HepG2 (cell line): ENCODE measurements around the gene MOV10L1. TPM values are rescaled to one million over a fixed set of nuclear protein-coding genes. Genes with fewer than 3 reads are reported as not detected.

Source experiments
- ATRX ChIP-seq: sonication (generic); formaldehyde crosslinking; IDR thresholded peaks from 2 replicates; pipeline ENCODE4 v1.4.0; 2020; ENCODE audit warnings: missing genetic modification reagents, borderline replicate concordance
- CENPBD1 ChIP-seq: sonication (generic); formaldehyde crosslinking; IDR thresholded peaks from 2 replicates; pipeline ENCODE4 v1.8.0; 2022; ENCODE audit warnings: missing genetic modification reagents, low read depth, mild to moderate bottlenecking, borderline replicate concordance
- E2F5 ChIP-seq: sonication (generic); formaldehyde crosslinking; conservative IDR thresholded peaks from 2 replicates; pipeline ENCODE4 v1.4.0; 2020; ENCODE audit warnings: missing genetic modification reagents
- EEA1 ChIP-seq: sonication (generic); formaldehyde crosslinking; IDR thresholded peaks from 2 replicates; pipeline ENCODE4 v1.5.1; 2020; ENCODE audit warnings: mild to moderate bottlenecking, missing genetic modification reagents, borderline replicate concordance
- HHEX ChIP-seq: IDR thresholded peaks from 2 replicates; pipeline ENCODE4 v1.6.1; 2016; ENCODE audit warnings: control low read depth
- HIVEP1 ChIP-seq: sonication (generic); formaldehyde crosslinking; IDR thresholded peaks from 2 replicates; pipeline ENCODE4 v1.4.0; 2020; ENCODE audit warnings: mild to moderate bottlenecking, missing genetic modification reagents
- KDM3A ChIP-seq: IDR thresholded peaks from 2 replicates; pipeline ENCODE4 v1.6.1; 2018; ENCODE audit warnings: low read depth, missing compliant biosample characterization
- NPAS2 ChIP-seq: sonication (generic); formaldehyde crosslinking; IDR thresholded peaks from 2 replicates; pipeline ENCODE4 v1.8.0; 2022; ENCODE audit warnings: mild to moderate bottlenecking, missing genetic modification reagents, borderline replicate concordance
- PRMT3 ChIP-seq: sonication (generic); formaldehyde crosslinking; IDR thresholded peaks from 2 replicates; pipeline ENCODE4 v1.8.1; 2022; ENCODE audit warnings: low read depth, mild to moderate bottlenecking, moderate library complexity, missing genetic modification reagents, borderline replicate concordance
- TAF1 ChIP-seq: sonication (generic); formaldehyde crosslinking; IDR thresholded peaks from 2 replicates; pipeline ENCODE4 v1.4.0; 2020; ENCODE audit warnings: missing genetic modification reagents
- TBX2 ChIP-seq: sonication (generic); formaldehyde crosslinking; IDR thresholded peaks from 2 replicates; pipeline ENCODE4 v1.5.0; 2020; ENCODE audit warnings: missing genetic modification reagents, mild to moderate bottlenecking, borderline replicate concordance
- ZBTB20 ChIP-seq: sonication (generic); formaldehyde crosslinking; IDR thresholded peaks from 2 replicates; pipeline ENCODE4 v1.8.1; 2023; ENCODE audit warnings: missing genetic modification reagents, low read depth, mild to moderate bottlenecking, borderline replicate concordance
- ZC3H13 ChIP-seq: sonication (generic); formaldehyde crosslinking; IDR thresholded peaks from 2 replicates; pipeline ENCODE4 v1.8.1; 2023; ENCODE audit warnings: mild to moderate bottlenecking, missing genetic modification reagents, moderate library complexity
- ZMYM2 ChIP-seq: sonication (generic); formaldehyde crosslinking; IDR thresholded peaks from 2 replicates; pipeline ENCODE4 v1.8.0; 2022; ENCODE audit warnings: mild to moderate bottlenecking, missing genetic modification reagents
- ZNF17 ChIP-seq: sonication (generic); formaldehyde crosslinking; IDR thresholded peaks from 2 replicates; pipeline ENCODE4 v1.5.0; 2020; ENCODE audit warnings: mild to moderate bottlenecking, missing genetic modification reagents
- ZNF335 ChIP-seq: sonication (generic); formaldehyde crosslinking; IDR thresholded peaks from 2 replicates; pipeline ENCODE4 v1.4.0; 2020; ENCODE audit warnings: missing genetic modification reagents
- ZNF382 ChIP-seq: sonication (generic); formaldehyde crosslinking; IDR thresholded peaks from 2 replicates; pipeline ENCODE4 v1.5.0; 2020; ENCODE audit warnings: missing genetic modification reagents, mild to moderate bottlenecking, borderline replicate concordance
- ZNF691 ChIP-seq: sonication (generic); formaldehyde crosslinking; IDR thresholded peaks from 2 replicates; pipeline ENCODE4 v1.4.0; 2020; ENCODE audit warnings: missing genetic modification reagents, low read depth, mild to moderate bottlenecking, borderline replicate concordance
- ZNF724P ChIP-seq: sonication (generic); formaldehyde crosslinking; IDR thresholded peaks from 2 replicates; pipeline ENCODE4 v1.8.0; 2022; ENCODE audit warnings: missing genetic modification reagents, borderline replicate concordance
- ZNF839 ChIP-seq: sonication (generic); formaldehyde crosslinking; IDR thresholded peaks from 2 replicates; pipeline ENCODE4 v1.4.0; 2020; ENCODE audit warnings: missing genetic modification reagents, mild to moderate bottlenecking, borderline replicate concordance
- ZSCAN31 ChIP-seq: sonication (generic); formaldehyde crosslinking; IDR thresholded peaks from 2 replicates; pipeline ENCODE4 v1.5.0; 2020; ENCODE audit warnings: low read depth, mild to moderate bottlenecking, missing genetic modification reagents
- polyA plus RNA-seq, 8 experiments: library from polyadenylated mRNA; depleted of rRNA in 3 of 8; stranded (reverse) in 7 of 8; unstranded in 1 of 8; fragments of >200 nt; fragmentation: Illumina TruSeq in 4 of 8; extraction: Trizol in 4 of 8; gene quantifications; 2 replicates each; pipeline versions ENCODE4 v1.2.1 to v1.2.3, GENCODE V29; 2011 to 2016; ENCODE audit warnings: low read depth in 4 of 8, missing spikeins in 1 of 8, mixed read lengths in 1 of 8; ENCODE audit not compliant: insufficient read depth in 1 of 8
- total RNA-seq, 5 experiments: library from RNA; depleted of rRNA; stranded (reverse); fragments of >200 nt; fragmentation: Illumina TruSeq; extraction: Trizol; gene quantifications; 2 replicates each; pipeline ENCODE4 v1.2.3, GENCODE V29; 2016; ENCODE audit warnings: low read depth in 1 of 5
- TF ChIP-seq, protein P1 (sequence below): sonication (generic); formaldehyde crosslinking; IDR thresholded peaks from 2 replicates; pipeline ENCODE4 v1.4.0; 2020; ENCODE audit warnings: mild to moderate bottlenecking, missing genetic modification reagents
- TF ChIP-seq, protein P2 (sequence below): sonication (generic); formaldehyde crosslinking; IDR thresholded peaks from 2 replicates; pipeline ENCODE4 v1.8.0; 2022; ENCODE audit warnings: mild to moderate bottlenecking, missing genetic modification reagents, moderate library complexity

MOV10L1 gene
- total and polyA plus RNA-seq, 2 of the 13 experiments (the other 11 are each of a cell fraction or from before 2014, with no cell fraction given), result 0.11 to 0.12 TPM

GRCh38 chr22:50145721-50146438 lies 56.1 kb downstream of the MOV10L1 start (continued):
- TF ChIP-seq CENPBD1 (CRISPR knock-in tag), result no peak
- TF ChIP-seq, protein P1, sequence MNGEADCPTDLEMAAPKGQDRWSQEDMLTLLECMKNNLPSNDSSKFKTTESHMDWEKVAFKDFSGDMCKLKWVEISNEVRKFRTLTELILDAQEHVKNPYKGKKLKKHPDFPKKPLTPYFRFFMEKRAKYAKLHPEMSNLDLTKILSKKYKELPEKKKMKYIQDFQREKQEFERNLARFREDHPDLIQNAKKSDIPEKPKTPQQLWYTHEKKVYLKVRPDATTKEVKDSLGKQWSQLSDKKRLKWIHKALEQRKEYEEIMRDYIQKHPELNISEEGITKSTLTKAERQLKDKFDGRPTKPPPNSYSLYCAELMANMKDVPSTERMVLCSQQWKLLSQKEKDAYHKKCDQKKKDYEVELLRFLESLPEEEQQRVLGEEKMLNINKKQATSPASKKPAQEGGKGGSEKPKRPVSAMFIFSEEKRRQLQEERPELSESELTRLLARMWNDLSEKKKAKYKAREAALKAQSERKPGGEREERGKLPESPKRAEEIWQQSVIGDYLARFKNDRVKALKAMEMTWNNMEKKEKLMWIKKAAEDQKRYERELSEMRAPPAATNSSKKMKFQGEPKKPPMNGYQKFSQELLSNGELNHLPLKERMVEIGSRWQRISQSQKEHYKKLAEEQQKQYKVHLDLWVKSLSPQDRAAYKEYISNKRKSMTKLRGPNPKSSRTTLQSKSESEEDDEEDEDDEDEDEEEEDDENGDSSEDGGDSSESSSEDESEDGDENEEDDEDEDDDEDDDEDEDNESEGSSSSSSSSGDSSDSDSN (CRISPR knock-in tag), result peak; percentile 67
- TF ChIP-seq ZMYM2, result no peak
- no peak; the same call in 1 of the 2 replicates for TF ChIP-seq ZNF691
- no peak for TF ChIP-seq ZNF382 (CRISPR knock-in tag)
- no peak for TF ChIP-seq ZC3H13 (CRISPR knock-in tag)
- TF ChIP-seq PRMT3 (CRISPR knock-in tag), result no peak
- no peak for TF ChIP-seq ZNF724P
- peak; percentile 11; the same call in 1 of the 2 replicates for TF ChIP-seq EEA1 (CRISPR knock-in tag)
- no peak for TF ChIP-seq ATRX
- TF ChIP-seq, protein P2, sequence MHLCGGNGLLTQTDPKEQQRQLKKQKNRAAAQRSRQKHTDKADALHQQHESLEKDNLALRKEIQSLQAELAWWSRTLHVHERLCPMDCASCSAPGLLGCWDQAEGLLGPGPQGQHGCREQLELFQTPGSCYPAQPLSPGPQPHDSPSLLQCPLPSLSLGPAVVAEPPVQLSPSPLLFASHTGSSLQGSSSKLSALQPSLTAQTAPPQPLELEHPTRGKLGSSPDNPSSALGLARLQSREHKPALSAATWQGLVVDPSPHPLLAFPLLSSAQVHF (CRISPR knock-in tag), result 0 out of 2 replicates have a peak, but pooled peaks have one; percentile 63
- no peak for TF ChIP-seq KDM3A (CRISPR knock-in tag)
- TF ChIP-seq TAF1 (CRISPR knock-in tag), result no peak
- no peak for TF ChIP-seq HHEX (CRISPR knock-in tag)
- no peak for TF ChIP-seq ZNF335 (CRISPR knock-in tag)
- no peak for TF ChIP-seq TBX2 (CRISPR knock-in tag)
- TF ChIP-seq NPAS2 (CRISPR knock-in tag), result no peak
- no peak for TF ChIP-seq ZSCAN31
- TF ChIP-seq ZBTB20, result peak; percentile 21; the same call in 1 of the 2 replicates
- TF ChIP-seq ZNF839, result no peak
- no peak for TF ChIP-seq E2F5 (CRISPR knock-in tag)
- no peak for TF ChIP-seq HIVEP1 (CRISPR knock-in tag)
- TF ChIP-seq ZNF17 (CRISPR knock-in tag), result no peak
